IPS-20b (cell line): ENCODE data around the gene KRTAP10-5.

Source experiments
- H3K27ac ChIP-seq: one replicate; pipeline ENCODE4 v1.5.1; 2013; ENCODE audit warnings: low read length
- H3K27me3 ChIP-seq: 2 replicates; pipeline ENCODE4 v1.6.1; 2013; ENCODE audit warnings: mild to moderate bottlenecking, low read length, inconsistent platforms; ENCODE audit not compliant: insufficient read depth
- H3K36me3 ChIP-seq: 2 replicates; pipeline ENCODE4 v1.6.1; 2013; ENCODE audit warnings: low read depth, mild to moderate bottlenecking, inconsistent platforms, low read length, moderate library complexity; ENCODE audit not compliant: insufficient read depth
- H3K4me1 ChIP-seq: 2 replicates; pipeline ENCODE4 v1.6.1; 2013; ENCODE audit warnings: mild to moderate bottlenecking, control low read depth, inconsistent platforms, low read length, moderate library complexity; ENCODE audit not compliant: insufficient read depth
- H3K4me3 ChIP-seq: 2 replicates; pipeline ENCODE4 v1.5.1; 2013; ENCODE audit warnings: mild to moderate bottlenecking, low read length, inconsistent platforms
- H3K9ac ChIP-seq: 2 replicates; pipeline ENCODE4 v1.6.1; 2013; ENCODE audit warnings: low read depth, mild to moderate bottlenecking, inconsistent platforms, low read length, moderate library complexity
- H3K9me3 ChIP-seq: 2 replicates; pipeline ENCODE4 v1.6.1; 2013; ENCODE audit warnings: mild to moderate bottlenecking, low read depth, low read length, inconsistent platforms; ENCODE audit not compliant: insufficient read depth

The KRTAP10-5 gene

GRCh38 chr21:44533891-44534627 is 46.3 kb downstream of the KRTAP10-5 start:
- H3K27ac ChIP-seq, result no peak overlapping the region
- no peaks in the 10 kb centered on the region for H3K27me3 ChIP-seq
- no peaks in the 10 kb centered on the region for H3K36me3 ChIP-seq
- H3K9ac ChIP-seq, result no peak overlapping the region
- no peaks in the 10 kb centered on the region for H3K4me1 ChIP-seq
- no peak overlapping the region for H3K4me3 ChIP-seq
- no peaks in the 10 kb centered on the region for H3K9me3 ChIP-seq

- Histone ChIP-seq H3K4me3 (no peak overlapping the region), H3K27me3 (no peaks in the 10 kb centered on the region), H3K9ac (no peak overlapping the region), H3K36me3 (no peaks in the 10 kb centered on the region), H3K9me3 (no peaks in the 10 kb centered on the region), H3K27ac (no peak overlapping the region), H3K4me1 (no peaks in the 10 kb centered on the region)
These were observed 47.1 kb downstream of the KRTAP10-5 start for GRCh38 chr21:44533121-44533890.

DNA sequence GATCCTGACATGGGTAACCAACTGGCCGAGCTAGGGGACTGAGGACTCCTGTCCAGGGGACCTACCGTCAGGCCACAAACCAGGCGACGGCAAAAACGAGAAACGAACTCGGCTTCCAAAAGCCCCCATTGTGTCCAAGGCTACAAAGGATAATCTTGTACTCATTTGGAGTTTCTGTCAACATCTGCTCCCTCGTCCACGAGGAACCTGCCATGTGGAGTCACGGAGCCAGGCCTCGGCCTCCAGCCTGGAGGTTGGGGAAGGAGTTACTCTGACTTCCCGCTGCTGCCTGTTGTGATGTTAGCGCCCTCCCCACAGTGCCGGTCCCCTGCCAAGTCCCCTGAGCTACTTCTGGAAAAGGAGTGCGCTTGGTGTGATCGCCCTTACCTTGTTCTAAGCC is 47.7 kb downstream of the KRTAP10-5 start:
- Histone ChIP-seq H3K9ac (no peak overlapping the region), H3K27me3 (no peaks in the 10 kb centered on the region), H3K36me3 (no peaks in the 10 kb centered on the region), H3K27ac (no peak overlapping the region), H3K4me1 (no peaks in the 10 kb centered on the region), H3K4me3 (no peak overlapping the region), H3K9me3 (no peaks in the 10 kb centered on the region)

DNA sequence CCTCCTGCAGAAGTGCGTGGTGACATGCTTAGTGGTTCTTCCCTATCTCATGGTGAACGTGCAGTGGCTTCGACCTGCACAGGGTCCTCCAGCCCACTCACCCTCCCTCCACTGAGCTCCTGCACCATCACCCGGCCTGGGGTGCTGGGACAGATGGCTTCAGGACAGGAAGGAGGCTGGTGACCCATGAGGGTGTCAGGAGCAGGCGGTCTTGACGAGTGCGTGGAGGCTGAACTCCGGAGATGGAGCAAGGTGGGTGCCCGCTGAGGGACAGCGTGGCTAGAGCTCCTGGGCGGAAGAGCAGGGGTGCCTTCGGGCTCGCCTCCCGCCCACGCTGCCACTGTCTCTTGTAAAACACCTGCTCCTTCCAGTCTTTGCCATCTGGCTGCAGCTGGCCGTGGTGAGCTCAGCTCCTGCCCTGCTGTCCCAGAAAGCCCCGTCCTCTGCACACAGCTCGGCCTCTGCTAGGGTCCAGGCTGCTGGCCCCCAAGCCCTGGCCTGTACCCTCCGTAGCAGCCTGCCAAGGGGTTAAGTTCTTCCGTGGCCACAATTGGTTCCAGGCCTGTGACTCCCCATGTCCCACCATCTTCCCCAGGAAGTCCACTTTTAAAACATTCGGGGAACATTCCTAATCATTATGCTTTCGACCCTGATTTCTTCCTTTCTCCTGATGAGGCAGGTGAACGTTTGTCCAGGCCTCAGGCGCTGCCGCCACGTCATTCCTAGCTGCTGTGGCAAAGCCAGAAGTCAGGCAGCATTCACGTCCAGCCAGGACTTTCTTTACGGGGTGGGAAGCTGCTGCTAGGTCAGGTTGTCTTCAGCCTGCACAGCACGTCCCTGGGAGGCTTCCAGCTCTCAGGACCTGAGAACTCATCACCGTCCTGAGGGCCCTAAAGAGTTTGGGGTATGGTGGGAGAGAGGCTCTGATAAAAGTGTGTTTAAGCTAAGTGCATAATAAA is 48.5 kb downstream of the KRTAP10-5 start:
- H3K27ac ChIP-seq, result no peak overlapping the region
- H3K9me3 ChIP-seq, result no peaks in the 10 kb centered on the region
- no peak overlapping the region for H3K4me3 ChIP-seq
- H3K9ac ChIP-seq, result no peak overlapping the region
- H3K36me3 ChIP-seq, result no peaks in the 10 kb centered on the region
- no peaks in the 10 kb centered on the region for H3K4me1 ChIP-seq
- H3K27me3 ChIP-seq, result no peaks in the 10 kb centered on the region

DNA sequence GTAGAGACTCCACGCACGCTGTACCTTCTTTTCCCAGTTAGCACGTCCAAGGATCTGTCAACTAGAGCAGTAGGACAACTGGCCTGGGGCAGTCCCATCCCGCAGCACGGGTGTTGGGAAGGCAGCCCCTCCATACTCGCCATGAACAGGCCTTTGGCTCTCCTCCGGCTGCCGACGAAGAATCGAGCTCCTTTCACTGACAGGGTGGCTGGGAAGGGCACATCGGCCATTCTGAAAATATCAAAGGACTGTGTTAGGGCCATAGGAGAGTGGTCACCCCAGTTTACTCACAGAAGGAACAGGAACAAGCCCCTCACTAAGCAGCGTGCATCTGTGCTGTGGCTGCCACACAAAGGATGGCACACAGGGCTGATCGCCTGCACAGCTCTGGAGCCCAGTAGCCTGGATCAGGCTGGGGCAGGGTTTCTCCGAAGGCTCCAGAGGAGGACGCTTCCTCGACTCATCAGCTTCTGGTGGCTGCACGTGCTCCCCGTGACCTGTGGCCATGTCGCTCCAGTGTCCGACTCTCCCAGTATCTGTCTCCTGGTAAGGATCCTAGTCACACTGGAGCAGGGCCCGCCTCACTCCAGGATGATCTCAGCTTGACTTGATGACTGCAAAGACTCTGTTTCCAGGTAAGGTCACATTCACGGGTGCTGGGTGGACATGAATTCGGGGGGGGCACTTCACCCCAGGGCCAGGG is 49.4 kb downstream of the KRTAP10-5 start:
- no peak overlapping the region for H3K9ac ChIP-seq

GRCh38 chr21:44530221-44530902 is 50.0 kb downstream of the KRTAP10-5 start:
- no peaks in the 10 kb centered on the region for H3K9me3 ChIP-seq
- H3K36me3 ChIP-seq, result no peaks in the 10 kb centered on the region
- H3K27ac ChIP-seq, result no peak overlapping the region
- H3K9ac ChIP-seq, result no peak overlapping the region
- H3K27me3 ChIP-seq, result no peaks in the 10 kb centered on the region
- H3K4me1 ChIP-seq, result no peaks in the 10 kb centered on the region
- H3K4me3 ChIP-seq, result no peak overlapping the region

More for the DNA sequence above, 49.4 kb downstream of the KRTAP10-5 start:
- H3K27ac ChIP-seq, result no peak overlapping the region
- H3K36me3 ChIP-seq, result no peaks in the 10 kb centered on the region
- no peaks in the 10 kb centered on the region for H3K9me3 ChIP-seq
- H3K27me3 ChIP-seq, result no peaks in the 10 kb centered on the region
- H3K4me1 ChIP-seq, result no peaks in the 10 kb centered on the region
- H3K4me3 ChIP-seq, result no peak overlapping the region

GRCh38 chr21:44529503-44530125 is 50.8 kb downstream of the KRTAP10-5 start:
- Histone ChIP-seq H3K4me1 (no peaks in the 10 kb centered on the region), H3K4me3 (no peak overlapping the region), H3K27me3 (no peaks in the 10 kb centered on the region)

More at GRCh38 chr21:44529503-44530125, 50.8 kb downstream of the KRTAP10-5 start:
- H3K36me3 ChIP-seq, result no peaks in the 10 kb centered on the region
- no peak overlapping the region for H3K27ac ChIP-seq
- no peak overlapping the region for H3K9ac ChIP-seq
- H3K9me3 ChIP-seq, result no peaks in the 10 kb centered on the region
